DOHH2 (cell line): ENCODE data around the gene SP2.
A peak's percentile ranks its signal among the peaks of the same experiment; 100 is the strongest.

Experiments used
- EZH2phosphoT487 ChIP-seq: fragments of 200-600 bp; sonication (generic); IDR thresholded peaks from 2 replicates; pipeline ENCODE4 v1.6.1; 2017; ENCODE audit warnings: borderline replicate concordance, mild to moderate bottlenecking, antibody characterized with exemption, low read length, moderate library complexity, mixed read lengths
- TF ChIP-seq, protein P1 (sequence below): fragments of 200-600 bp; sonication (generic); IDR thresholded peaks from one replicate; pipeline ENCODE4 v1.5.1; 2014; ENCODE audit warnings: antibody characterized with exemption, mild to moderate bottlenecking, low read depth, low read length; ENCODE audit not compliant: poor library complexity, severe bottlenecking

DNA sequence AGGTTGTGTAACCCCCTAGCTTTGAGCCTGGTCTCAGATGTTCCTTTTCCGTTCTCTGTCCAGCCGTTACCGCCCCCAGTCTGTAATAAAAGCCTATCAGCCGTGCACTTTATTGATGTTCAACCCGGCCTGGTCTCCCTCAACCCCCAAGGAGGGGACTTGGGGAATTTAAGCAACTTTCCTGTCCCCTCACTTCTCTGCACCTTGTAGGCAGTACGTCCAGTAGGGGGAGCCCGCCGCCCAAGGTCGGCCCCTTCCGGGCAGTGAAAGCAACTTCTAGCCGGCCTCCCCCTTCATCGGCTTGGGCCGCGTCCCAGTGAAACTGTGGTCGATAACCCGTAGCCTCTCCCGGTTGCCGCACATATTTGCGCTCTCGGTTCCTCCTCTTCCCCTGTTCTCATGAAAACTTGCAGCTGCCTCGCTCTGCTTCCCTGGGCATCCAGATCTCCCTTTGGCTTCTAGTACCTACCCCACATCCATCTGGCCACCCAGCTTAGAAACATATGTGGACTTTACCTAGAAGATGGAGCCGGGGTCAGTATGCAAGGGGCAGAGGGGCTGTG is 53.2 kb downstream of the SP2 start:
- TF ChIP-seq, protein P1, sequence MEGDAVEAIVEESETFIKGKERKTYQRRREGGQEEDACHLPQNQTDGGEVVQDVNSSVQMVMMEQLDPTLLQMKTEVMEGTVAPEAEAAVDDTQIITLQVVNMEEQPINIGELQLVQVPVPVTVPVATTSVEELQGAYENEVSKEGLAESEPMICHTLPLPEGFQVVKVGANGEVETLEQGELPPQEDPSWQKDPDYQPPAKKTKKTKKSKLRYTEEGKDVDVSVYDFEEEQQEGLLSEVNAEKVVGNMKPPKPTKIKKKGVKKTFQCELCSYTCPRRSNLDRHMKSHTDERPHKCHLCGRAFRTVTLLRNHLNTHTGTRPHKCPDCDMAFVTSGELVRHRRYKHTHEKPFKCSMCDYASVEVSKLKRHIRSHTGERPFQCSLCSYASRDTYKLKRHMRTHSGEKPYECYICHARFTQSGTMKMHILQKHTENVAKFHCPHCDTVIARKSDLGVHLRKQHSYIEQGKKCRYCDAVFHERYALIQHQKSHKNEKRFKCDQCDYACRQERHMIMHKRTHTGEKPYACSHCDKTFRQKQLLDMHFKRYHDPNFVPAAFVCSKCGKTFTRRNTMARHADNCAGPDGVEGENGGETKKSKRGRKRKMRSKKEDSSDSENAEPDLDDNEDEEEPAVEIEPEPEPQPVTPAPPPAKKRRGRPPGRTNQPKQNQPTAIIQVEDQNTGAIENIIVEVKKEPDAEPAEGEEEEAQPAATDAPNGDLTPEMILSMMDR, result peak; percentile 97
- no peak for TF ChIP-seq EZH2phosphoT487
